Activated gamma-delta T cell treated with anti-CD3 and anti-CD28 coated beads, Interleukin-2, amount 50 U/mL, for 16 hours (primary cell): ENCODE results near the gene RANBP17.
"Not testable (repeated sequence)": the region's sequence is repeated elsewhere in the genome, so short reads cannot be mapped to it uniquely, and the experiment has no call there.

Experiments
- DNase-seq: peaks from one replicate; pipeline ENCODE4 v3.0.0-alpha.2; 2020; ENCODE audit warnings: low read depth

Gene RANBP17

DNA sequence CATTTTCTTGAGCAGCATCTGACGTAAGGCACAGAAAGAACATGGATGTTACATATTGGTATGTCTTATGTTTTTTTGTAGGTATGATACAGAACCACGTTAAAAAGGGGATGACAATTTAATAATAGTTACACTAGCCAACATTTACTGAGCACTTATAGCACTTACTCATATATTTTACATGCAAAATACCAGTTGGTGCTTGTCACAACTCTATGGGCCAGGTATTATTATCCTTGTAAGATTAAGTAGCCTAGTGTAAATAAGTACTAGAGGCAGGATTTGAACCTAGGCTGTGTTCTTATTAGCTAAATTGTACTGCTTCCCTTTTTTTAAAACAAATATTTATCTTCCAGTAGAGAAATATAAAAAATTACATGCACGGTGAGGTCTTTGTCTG lies 83.5 kb downstream of the RANBP17 start:
- DNase-seq, result no peak

DNA sequence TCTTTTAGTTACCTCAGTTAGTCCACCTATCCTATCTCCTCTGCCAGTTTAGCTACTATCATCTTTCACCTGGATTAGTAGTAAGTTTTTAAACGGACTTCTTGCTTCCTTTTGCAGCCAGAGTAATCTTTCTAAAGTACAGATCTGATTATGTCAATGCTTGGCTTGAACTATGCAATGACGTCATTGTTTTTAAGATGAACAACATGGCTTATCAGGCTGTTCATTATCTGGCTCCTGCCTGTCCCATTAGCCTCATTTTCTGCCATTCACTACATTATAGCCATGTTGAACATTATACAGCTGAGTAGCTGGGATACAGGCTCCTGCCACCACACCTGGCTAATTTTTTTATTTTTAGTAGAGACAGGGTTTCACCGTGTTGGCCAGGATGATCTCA lies 98.7 kb downstream of the RANBP17 start:
- DNase-seq, result no peak

DNA sequence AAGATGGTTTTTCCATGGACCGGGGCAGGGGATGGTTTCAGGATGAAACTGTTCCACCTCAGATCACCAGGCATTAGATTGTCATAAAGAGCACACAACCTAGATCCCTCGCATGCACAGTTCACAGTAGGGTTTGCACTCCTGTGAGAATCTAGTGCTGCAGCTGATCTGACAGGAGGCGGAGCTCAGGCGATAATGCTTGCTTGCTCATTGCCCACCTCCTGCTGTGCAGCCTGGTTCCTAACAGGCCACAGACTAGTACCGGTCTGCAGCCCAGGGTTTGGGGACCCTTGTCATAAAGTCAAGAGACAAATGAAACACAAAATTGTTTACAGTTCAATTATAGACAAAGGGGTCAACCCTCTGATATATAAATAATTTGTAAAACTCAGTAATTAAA lies 101.7 kb downstream of the RANBP17 start:
- no peak for DNase-seq

DNA sequence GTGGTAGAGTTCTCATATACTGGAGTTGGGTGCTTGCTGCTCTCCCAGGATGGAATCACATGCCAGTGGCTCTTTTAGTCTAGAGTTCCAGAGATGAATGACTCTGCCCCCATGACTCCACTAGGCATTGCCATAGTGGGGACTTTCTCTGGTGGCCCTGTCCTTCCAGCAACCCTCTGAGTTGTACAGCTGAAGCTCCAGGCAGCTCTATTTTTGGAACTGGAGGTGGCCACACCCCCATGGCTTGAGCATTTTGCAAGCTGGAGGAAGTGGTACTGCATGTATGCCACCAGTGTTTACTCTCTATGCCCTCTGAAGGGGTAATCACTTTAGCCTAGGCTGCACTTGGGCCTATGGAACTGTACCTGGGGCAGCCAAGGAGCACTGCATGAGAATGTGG lies 112.6 kb downstream of the RANBP17 start:
- DNase-seq, result no peak

DNA sequence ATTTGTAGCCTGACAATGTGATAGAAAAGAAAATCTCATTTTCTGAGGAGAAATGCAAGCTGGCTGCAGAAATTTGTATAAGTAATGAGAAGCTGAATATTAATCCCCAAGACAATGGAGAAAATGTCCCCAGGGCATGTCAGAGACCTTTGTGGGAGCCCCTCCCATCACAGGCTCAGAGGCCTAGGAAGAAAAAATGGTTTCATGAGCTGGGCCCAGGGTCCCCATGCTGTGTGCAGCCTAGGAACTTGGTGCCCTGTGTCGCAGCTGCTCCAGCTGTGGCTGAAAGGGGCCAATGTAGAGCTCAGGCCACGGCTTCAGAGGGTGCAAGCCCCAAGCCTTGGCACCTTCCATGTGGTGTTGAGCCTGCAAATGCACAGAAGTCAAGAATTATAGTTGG lies 118.4 kb downstream of the RANBP17 start:
- not testable (repeated sequence) for DNase-seq

DNA sequence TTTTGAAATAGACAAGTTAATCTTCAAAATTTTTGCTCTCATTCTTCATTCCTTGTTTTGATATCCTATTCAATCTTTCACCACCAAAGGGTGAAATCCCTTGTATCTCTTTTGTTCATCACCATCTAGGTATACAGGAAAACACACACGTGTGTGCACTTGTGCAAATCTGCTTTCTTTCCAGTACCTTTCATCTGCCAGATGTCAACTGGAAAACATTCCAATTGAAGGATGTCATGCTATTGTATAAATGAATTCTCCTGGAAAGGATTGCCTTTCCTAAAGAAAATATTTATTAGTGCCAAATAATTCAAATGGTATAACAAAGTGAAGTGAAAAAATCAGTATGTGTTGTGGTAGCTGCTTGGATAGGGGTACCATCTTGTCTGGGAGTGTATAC lies 123.7 kb downstream of the RANBP17 start:
- no peak for DNase-seq

DNA sequence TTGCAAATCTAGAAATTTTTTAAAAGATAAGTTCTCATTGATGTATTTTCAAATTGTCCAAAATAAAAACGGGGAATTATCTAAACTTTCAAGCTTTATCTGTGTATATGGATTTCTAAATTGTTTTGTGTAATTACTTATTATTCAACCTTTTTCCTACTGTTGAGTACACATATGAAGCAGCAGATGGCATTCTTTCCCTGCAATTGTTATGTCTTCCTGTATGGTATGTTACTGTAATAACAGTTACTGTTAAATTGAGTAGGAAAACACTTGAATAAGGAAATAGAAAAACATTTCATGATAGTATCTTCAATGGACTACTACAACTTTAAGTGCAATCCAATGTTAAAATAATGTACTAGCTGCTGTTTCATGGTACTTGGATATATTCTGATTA lies 124.8 kb downstream of the RANBP17 start:
- DNase-seq, result no peak

DNA sequence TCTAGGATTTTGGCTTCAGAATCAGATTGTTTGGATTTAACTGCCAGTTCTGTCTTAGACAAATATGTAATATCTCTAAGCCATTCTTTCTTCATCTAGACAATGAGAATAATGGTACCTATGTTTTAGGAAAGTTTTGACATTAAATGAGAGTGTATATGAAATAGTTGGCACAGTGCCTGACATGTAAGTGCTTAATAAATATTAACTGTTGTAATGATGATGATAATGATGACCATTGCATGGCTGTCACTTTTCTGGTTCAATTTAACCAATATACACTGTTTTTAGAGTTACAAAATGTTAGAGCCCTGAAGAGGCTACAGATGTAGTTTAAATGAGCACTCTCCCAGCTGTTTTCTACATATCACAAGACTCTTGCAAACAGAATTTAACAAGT lies 131.7 kb downstream of the RANBP17 start:
- DNase-seq, result no peak

DNA sequence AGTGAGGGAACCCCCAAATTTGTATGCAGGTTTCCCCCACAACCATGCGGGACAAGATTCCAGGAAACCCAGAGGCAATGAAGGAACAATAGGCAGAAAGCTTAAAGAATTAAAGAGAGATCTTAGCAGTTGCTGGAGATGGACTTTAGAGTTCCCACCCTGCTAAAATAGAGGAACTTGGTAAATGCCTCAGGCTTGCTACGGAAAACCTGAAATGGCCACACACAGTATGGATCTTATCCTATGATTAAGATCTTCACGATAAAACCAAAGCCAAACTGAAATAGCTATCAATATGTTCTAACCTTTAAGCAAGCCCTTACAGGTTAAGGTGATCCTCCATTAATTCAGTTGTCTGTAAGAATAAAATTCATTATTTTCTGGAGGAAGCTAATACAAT lies 148.3 kb downstream of the RANBP17 start:
- DNase-seq, result no peak

DNA sequence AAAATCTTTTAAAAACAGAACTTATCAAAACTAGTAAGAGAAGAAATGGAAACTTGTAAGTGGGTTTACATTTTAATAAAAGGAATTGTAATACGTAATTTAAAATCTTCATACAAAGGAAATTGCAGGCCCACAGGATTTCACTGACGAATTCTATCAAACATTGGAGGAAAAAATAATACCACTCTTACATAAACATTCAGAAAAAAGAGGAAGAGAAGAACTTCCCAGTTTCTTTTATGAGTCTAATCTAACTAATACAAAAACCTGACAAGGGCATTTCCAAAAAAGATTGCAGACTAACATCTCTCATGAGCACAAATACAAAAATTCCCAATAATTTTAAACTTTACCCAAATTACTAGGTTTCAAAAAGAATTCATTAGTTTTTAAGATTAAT lies 149.0 kb downstream of the RANBP17 start:
- DNase-seq, result no peak

DNA sequence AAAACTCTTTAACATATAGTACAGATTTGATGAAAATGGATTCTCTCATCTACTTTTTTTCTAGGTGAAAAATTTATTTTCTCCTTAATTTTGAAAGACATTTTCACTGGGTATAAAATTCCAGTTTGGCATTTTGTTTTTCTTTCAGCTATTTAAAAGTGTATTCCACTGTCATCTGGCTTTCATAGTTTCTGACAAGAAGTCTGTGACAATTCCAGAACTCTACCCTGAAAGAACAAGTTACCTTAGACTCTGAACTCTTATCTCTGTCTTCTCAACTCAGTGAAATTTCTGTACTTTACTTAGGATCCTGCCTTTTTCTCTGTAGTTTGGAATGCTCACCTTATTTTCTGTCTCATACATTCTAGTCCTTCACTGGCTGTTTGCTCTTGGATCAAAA lies 161.7 kb downstream of the RANBP17 start:
- DNase-seq, result no peak

DNA sequence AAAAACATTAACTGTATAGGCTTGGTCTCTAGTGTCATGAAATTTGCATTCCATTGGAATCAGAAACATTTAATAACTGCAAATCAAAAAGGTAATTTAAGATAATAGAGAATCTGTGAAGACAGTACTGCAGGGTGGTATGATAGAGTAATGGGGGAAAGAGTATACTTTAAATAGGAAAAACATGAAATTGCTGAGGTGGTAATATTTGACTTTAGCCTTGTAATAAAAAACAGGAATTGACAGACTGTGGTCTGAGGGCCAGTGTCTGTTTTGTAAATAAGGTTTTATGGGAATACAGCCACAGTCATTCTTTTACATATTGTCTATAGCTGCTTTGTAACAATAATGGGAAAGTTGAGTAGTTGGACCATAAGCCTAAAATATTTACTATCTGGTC lies 162.3 kb downstream of the RANBP17 start:
- no peak for DNase-seq

DNA sequence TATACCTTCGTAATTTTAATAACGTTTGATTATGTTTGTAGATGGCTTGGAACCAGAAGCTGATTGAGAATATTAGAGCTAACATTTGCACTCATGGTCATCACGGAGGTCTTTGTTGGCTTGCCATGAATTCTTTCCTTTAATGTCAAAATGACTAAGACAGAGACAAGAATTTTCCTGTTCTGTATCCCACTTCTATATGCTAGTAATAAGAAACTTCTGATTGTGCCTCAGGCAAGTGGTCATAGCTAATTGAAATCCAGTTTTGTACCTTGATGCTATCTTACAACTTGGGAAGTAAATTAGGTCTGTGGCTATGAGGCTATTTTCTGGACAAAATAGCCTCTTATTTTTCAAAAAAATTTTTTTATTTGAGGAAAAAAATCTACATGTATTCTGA lies 167.6 kb downstream of the RANBP17 start:
- no peak for DNase-seq

DNA sequence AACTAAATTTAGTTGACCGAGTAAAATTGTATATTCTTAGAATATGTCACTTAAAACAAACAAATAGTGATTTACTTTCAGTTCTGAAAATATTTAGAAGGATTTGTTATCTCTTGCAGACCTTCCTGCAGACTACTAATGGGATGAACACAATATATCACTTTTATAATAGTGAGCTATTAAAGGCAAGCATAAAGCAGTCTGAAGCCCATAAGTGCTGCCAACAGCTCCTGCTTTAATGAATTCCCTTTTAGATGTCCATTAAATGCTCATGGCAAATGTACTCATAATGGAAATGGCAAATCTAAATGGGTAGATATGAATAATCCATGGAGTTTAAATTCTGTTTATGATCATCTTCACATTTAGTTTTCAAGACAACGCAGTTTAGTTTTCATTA lies 170.2 kb downstream of the RANBP17 start:
- no peak for DNase-seq

DNA sequence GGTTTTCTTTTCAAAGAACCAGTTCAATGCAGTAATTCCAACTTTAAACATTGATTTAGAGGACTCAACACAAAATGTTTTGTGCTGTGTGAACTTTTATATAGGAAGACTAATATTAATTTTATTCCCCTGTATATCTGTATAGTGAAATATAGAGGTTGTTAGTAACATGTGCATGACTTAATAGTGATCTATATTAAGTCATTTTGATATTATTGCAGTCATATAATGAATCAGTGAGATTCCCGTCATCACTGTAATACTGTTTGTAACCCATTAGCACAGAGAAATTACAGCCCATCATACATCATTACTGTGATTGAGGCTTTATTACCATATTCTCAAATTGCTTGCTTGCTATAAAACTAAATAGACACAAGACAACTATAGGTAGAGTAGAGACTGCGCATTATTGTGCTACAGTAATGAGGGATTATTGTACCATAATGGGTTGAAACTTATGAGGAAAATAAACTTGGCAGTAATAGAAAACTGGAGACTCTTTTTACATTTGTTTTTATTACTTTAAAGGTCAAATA lies 170.7 kb downstream of the RANBP17 start:
- no peak for DNase-seq

DNA sequence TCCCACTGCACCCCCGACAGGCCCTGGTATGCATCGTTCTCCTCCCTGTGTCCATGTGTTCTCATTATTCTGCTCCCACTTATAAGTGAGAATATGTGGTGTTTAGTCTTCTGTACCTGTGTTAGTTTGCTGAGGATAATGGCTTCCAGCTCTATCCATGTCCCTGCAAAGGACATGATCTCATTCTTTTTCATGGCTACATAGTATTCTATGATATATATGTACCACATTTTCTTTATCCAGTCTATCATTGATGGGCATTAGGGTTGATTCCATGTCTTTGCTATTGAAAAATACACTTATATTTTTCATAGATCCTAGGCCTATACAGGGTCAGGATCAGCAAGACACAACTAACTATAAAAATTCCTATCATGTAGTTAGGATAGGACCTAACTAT lies 180.1 kb downstream of the RANBP17 start:
- DNase-seq, result not testable (repeated sequence)

DNA sequence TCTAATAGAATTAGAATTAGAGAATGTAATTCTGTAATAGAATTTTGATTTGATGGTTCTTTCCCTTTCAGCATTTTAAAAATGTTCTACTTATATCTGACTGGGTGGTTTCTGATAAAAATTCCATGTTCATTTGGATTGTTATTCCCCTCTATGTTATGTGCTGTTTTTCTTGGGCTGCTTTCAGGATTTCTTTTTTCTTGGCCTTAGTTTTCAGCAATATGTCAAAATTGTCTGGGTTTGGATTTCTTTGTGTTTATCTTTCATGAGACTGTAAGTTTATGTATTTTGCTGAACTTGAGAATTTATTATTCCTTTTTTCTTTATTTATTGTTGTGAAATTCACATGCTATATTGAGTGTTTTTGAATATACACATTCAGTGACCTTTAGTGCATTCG lies 189.1 kb downstream of the RANBP17 start:
- DNase-seq, result no peak

DNA sequence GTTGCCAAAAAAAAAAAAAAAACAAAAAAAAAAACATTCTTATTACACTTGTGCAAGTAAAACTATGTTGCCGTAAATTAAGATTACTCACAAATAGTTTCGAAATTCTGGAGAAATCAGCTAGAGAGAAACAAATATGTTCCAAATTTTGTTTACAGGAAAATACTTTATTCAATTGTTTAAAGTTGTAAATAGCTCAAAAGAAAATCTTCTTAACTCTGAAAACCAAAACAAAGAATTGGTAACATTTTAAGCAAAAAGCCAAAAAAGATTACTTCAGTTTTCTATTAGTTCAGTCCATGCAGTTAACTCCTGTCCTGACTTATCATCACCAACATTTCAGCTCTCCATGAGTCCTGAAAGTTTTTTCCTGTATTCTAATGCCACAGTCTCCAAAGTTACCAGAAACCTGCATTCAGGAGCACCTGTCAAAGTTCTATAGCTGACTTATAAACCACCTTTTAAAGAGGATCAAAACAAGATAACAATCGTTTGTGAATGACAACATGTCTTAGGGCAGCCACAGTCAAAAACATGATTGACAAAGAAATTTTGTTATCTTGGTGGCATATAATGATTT lies 194.1 kb downstream of the RANBP17 start:
- no peak for DNase-seq

DNA sequence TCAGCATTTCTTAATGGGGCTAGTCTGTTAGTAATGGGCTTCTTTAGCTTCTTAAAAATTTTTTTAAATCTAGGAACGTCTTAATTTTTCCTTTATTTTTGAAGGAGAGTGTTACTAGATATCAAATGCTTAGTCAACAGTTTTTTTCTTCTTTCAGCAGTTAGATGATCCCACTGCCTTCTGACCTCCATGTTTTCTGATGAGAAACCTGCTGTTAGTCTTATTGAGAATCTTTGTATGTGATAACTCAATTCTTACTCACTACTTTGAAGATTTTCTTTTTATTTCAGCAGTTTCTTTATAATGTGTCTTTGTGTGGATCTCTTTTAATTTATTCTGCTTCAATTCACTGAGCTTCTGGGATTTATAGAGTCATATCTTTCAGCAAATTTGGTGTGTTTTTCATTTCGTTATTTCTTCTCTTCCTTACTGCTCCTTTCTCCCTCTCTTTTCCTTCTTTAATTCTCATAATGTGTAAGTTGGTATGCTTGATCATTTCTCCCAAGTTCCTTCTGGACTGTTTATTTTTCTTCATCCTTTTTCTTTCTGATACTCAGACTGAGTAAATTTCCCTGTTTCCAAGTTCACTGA lies 205.8 kb downstream of the RANBP17 start:
- DNase-seq, result no peak

DNA sequence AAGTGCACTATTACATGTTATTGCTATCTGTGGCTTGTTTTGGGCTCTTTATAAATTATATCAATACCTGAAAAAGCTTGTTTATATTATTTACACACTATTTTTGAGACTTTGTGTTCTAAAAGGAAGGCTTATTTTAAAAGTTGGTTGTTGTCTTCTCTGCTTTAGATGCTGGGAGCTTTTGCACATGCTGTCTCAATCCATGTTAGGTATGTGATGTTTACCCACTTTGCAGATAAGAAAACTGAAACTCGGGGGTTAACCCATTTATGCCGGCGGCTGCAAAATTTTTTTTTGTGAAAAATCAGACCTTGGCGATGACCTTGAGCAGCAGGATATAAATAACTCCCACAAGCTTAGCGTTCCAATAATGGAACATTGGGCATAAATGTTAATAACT lies 212.9 kb downstream of the RANBP17 start:
- no peak for DNase-seq

DNA sequence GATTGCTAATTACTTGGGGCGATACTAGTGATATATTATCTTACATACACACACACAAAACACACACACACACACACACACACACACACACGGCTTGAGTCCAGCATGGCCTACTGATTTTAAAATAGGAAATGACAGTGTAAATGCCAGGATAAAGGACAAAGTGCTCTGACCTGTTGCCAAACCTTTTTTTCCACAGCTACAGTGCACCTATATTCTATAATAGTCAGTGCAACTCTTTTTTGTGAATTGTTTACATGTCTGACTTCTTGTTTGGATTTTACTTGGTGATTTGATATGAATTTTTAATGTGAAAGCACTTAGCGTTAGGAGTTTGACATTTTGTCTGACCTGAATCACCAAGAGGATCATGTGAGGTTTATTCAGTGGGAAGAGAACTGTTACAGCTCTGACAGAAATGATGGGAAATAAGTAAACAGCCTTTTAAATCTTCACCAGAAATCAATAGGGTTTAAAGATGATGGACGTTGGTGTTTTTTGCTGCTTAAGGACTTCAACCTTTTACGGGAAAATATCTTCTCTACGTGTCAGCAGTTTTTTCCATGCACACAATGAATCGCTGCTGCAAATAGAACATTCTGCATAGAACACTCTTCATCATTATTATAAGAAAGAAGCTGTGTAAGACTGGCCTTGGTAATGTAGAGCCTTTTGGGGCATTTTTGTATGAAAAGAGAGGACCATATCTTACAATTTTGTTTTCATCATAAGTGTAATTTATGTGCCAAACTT lies 218.5 kb downstream of the RANBP17 start:
- no peak for DNase-seq

DNA sequence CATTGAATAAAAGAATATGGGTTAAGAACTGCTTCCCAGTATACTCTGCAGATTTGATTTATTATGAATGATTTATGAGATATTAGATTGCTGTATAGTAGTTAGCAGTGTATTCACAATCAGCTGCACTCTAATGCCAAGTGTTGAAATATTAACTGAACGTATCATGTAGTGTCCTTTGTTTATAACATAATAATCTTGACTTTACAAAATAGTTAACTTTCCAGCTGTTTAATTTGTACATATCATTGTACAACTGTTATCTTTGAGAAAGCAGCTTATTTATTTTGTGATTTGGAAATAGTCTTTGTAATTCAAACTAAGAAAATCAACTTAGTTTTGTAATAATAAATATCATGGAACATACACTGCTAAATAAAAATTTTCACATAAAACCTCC lies 219.5 kb downstream of the RANBP17 start:
- DNase-seq, result no peak

DNA sequence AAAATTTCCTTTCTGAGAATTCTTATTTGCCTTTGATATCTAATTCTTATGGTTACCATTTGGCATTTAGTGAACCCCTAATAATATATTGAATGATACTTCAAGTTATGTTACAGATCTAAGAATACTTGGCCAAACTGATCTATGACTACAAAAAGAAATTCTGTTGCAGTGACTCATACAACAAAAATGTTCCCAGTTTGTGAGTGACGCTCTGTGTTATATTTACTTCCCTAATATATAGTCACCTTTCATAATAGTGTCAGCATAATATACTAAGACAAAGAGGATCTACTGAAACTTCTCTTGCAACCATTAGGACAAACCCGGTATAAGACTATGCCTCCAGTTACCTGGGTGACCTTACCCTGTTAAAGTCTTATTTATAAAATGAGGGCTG lies 230.4 kb downstream of the RANBP17 start:
- no peak for DNase-seq

DNA sequence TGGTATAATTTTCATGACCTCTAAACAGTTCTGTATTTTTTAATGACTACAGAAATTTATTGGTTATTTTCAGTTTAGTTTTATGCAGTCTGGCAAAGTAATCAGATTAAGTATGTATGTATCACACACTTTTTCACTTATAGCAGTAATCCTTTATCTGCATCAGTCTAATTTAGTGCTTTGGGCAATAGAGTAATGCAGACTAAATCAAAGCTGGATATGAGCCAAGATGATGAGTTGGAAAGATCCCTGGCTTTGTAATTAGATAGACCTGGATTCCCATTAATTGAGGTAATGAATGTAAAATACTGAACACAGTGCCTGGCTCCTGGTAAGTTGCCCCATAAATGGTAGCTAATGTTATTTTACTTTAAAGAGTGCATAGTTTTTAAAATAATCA lies 231.8 kb downstream of the RANBP17 start:
- no peak for DNase-seq
